ENCODE data around the gene PEAK1.

PEAK1 gene

DNA sequence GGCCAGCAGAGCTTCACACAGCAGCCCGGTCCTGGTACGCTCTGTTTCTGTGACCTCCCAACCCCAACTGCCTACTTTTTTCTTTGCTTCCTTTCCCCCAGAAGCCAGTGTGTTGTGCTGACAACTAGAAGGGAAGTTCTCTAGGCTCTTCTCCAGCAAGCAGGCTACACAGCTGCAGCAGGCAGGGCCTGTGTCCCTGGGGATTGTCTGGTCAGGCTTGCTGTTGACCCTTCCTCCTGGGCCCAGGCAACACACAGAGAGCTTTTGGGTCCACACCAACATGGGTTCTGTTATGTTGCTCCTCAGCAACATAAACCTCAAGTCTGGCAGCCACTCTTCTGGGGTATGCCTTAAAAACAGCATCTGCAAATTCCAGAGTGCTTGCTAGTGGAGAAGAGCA is 312.8 kb downstream of the PEAK1 start:
- H4K20me1 ChIP-seq (ENCODE audit: insufficient read depth), result no peaks in the 10 kb centered on the region
- no peak overlapping the region for H3K27ac ChIP-seq
- H3K9ac ChIP-seq, result no peak overlapping the region
- H3K27me3 ChIP-seq (ENCODE audit: insufficient read depth, low read depth), result no peaks in the 10 kb centered on the region
- TF ChIP-seq, protein P1, sequence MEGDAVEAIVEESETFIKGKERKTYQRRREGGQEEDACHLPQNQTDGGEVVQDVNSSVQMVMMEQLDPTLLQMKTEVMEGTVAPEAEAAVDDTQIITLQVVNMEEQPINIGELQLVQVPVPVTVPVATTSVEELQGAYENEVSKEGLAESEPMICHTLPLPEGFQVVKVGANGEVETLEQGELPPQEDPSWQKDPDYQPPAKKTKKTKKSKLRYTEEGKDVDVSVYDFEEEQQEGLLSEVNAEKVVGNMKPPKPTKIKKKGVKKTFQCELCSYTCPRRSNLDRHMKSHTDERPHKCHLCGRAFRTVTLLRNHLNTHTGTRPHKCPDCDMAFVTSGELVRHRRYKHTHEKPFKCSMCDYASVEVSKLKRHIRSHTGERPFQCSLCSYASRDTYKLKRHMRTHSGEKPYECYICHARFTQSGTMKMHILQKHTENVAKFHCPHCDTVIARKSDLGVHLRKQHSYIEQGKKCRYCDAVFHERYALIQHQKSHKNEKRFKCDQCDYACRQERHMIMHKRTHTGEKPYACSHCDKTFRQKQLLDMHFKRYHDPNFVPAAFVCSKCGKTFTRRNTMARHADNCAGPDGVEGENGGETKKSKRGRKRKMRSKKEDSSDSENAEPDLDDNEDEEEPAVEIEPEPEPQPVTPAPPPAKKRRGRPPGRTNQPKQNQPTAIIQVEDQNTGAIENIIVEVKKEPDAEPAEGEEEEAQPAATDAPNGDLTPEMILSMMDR (conservative IDR thresholded peaks at IDR 0.05; ENCODE audit: low read depth, low read length), result no peak
- H2AFZ ChIP-seq (ENCODE audit: low read depth), result no peak overlapping the region
- no peaks in the 10 kb centered on the region for H3K36me3 ChIP-seq (ENCODE audit: insufficient read depth)
- no peaks in the 10 kb centered on the region for H3K4me1 ChIP-seq (ENCODE audit: low read depth, poor library complexity, severe bottlenecking)
- H3K4me2 ChIP-seq, result no peak overlapping the region
- H3K4me3 ChIP-seq (IDR thresholded peaks at IDR 0.05; ENCODE audit: insufficient read depth, low read depth, low read length), result no peak overlapping the region
- H3K79me2 ChIP-seq (ENCODE audit: insufficient read depth, low read depth), result no peaks in the 10 kb centered on the region

DNA sequence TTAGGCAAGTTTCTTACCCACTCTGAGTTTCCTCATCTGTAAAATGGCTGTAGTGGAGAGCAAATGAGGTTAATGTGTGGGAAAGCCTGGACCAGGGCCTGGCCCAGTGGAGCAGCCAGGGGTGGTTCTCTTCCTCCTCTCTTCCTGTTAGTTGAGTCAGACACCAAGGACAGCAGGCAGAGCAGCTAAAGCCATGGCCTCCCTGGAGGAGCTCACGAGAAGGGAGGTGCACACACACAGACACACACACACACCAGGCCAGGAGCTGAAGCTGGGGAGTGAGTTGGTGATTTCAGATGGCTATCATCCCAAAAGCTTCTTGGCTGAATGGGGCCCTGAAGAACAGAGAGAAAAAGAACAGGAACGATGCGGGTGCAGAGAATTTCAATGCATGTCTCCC is 315.7 kb downstream of the PEAK1 start:
- no peaks in the 10 kb centered on the region for H3K4me1 ChIP-seq (ENCODE audit: low read depth, poor library complexity, severe bottlenecking)
- H3K4me2 ChIP-seq, result no peak overlapping the region
- H3K27me3 ChIP-seq (ENCODE audit: insufficient read depth, low read depth), result no peaks in the 10 kb centered on the region
- no peak overlapping the region for H2AFZ ChIP-seq (ENCODE audit: low read depth)
- H3K27ac ChIP-seq, result no peak overlapping the region
- no peaks in the 10 kb centered on the region for H3K79me2 ChIP-seq (ENCODE audit: insufficient read depth, low read depth)
- H3K4me3 ChIP-seq (IDR thresholded peaks at IDR 0.05; ENCODE audit: insufficient read depth, low read depth, low read length), result no peak overlapping the region
- no peaks in the 10 kb centered on the region for H4K20me1 ChIP-seq (ENCODE audit: insufficient read depth)
- H3K9ac ChIP-seq, result no peak overlapping the region
- TF ChIP-seq, protein P1 (conservative IDR thresholded peaks at IDR 0.05; ENCODE audit: low read depth, low read length), result no peak
- no peaks in the 10 kb centered on the region for H3K36me3 ChIP-seq (ENCODE audit: insufficient read depth)

DNA sequence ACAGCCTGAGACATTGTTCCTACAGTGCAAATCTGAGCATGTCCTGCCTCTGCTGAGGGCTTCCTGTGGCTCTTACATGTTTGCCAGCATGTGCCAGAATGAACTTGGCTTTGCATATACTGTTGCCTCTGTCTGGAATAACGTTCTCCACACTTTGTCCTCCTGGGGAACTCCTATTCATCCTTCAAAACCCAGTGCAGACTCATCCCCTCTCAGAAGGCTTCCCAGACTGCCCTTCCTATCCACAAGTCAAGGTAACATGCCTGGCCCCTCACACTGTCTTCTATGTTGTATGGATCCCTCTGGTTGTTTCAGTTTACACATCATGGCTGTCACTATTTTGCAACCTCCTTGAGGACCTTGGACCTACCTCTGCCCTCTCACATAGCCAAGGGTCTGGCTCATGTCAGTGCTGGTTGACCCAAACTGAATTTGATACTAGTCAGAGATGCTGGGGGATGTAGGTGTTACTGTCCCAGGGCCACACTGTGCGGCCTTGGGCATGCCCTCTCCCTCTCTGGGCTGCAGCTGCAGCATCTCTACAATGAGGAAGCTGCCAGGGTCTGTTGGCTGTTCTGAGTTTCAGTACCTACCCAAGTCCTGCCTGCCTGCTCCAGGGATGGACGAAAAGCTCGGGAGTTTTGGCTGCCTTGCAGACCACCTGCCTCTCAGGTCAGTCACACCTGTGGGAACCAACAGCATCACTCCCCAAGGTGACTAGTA is 320.0 kb downstream of the PEAK1 start:
- no peak overlapping the region for H3K9ac ChIP-seq
- TF ChIP-seq, protein P1 (conservative IDR thresholded peaks at IDR 0.05; ENCODE audit: low read depth, low read length), result no peak
- no peaks in the 10 kb centered on the region for H4K20me1 ChIP-seq (ENCODE audit: insufficient read depth)
- no peak overlapping the region for H3K27ac ChIP-seq
- no peaks in the 10 kb centered on the region for H3K36me3 ChIP-seq (ENCODE audit: insufficient read depth)
- H2AFZ ChIP-seq (ENCODE audit: low read depth), result no peak overlapping the region
- H3K27me3 ChIP-seq (ENCODE audit: insufficient read depth, low read depth), result no peaks in the 10 kb centered on the region
- H3K4me2 ChIP-seq, result no peak overlapping the region
- H3K4me1 ChIP-seq (ENCODE audit: low read depth, poor library complexity, severe bottlenecking), result no peaks in the 10 kb centered on the region
- no peak overlapping the region for H3K4me3 ChIP-seq (IDR thresholded peaks at IDR 0.05; ENCODE audit: insufficient read depth, low read depth, low read length)
- H3K79me2 ChIP-seq (ENCODE audit: insufficient read depth, low read depth), result no peaks in the 10 kb centered on the region

DNA sequence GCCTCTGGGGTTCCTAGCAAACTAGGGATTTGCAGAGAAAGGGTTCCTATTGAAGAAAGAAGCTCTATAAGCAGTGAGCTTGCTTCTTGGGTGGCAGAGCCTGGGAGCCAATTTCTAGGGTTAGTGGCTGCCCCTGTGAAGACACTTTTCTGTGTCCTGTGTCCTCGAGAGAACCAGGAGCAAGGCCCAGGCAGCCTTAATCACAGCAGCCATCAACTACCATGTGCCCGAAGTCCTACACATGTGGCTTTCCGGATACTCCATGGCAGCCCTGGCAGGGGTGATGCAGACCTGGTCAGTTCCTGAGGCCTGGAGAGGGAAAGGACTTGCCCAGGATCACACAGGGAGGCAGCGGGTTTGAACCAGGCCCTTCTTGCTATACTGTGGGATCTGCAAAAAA is 321.3 kb downstream of the PEAK1 start:
- H3K4me2 ChIP-seq, result no peak overlapping the region
- no peak overlapping the region for H3K9ac ChIP-seq
- no peaks in the 10 kb centered on the region for H3K4me1 ChIP-seq (ENCODE audit: low read depth, poor library complexity, severe bottlenecking)
- TF ChIP-seq, protein P1 (conservative IDR thresholded peaks at IDR 0.05; ENCODE audit: low read depth, low read length), result no peak
- H3K27me3 ChIP-seq (ENCODE audit: insufficient read depth, low read depth), result no peaks in the 10 kb centered on the region
- H2AFZ ChIP-seq (ENCODE audit: low read depth), result no peak overlapping the region
- H3K36me3 ChIP-seq (ENCODE audit: insufficient read depth), result no peaks in the 10 kb centered on the region
- no peaks in the 10 kb centered on the region for H4K20me1 ChIP-seq (ENCODE audit: insufficient read depth)
- no peak overlapping the region for H3K27ac ChIP-seq
- no peak overlapping the region for H3K4me3 ChIP-seq (IDR thresholded peaks at IDR 0.05; ENCODE audit: insufficient read depth, low read depth, low read length)
- no peaks in the 10 kb centered on the region for H3K79me2 ChIP-seq (ENCODE audit: insufficient read depth, low read depth)

Data from KMS-11 (cell line).